ENCODE measurements around the gene NRGN. TPM values are rescaled to one million over a fixed set of nuclear protein-coding genes. Genes with fewer than 3 reads are reported as not detected.

NRGN gene
- total RNA-seq, 2 donors from 2014 or later, result 4.7 to 8.9 TPM

DNA sequence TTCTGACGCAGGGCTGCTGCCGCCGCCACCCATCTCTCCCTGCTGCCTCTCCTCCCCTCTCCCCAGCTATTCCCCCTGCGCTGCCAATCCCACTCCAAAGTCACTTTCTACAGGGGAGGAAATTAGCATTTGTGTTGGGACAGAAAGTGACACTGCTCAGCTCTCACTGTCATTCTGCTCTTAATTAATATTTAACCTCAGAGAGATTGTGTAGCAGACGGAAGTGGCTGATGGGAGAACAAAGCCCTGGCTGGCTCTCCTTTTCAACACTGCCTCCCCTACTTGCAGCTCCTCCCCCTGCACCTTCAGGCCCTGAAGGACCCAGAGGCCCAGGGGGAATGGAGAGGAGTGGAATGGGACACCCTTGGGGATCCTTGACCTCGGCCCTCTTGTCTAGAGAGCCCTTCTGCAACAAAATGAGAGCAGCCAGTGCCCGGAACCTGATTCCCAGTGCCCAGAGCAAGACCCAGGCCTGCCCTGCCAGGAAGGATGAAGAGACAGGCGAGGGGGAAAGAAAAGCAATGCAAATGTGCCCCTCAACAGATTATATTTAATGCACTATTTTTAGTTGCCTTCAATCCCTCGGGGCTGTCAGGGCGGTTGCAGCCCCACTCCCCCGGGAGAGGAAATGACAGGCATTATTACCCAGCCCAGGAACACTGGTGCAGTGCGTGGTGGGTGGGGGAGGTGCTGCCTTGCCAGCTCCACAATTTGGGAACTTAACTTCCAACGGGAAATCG, 14.6 kb upstream of the NRGN start:
- H3K27me3 Mint-ChIP-seq (ENCODE audit: insufficient read depth), result peaks cover 41% of the 10 kb centered on the region
- no peak overlapping the region for H3K9ac ChIP-seq (ENCODE audit: extremely low read depth, low read length, poor library complexity, severe bottlenecking)
- peaks cover 16% of the 10 kb centered on the region for H3K4me1 ChIP-seq (ENCODE audit: control insufficient read depth, insufficient read depth, low read length)
- DNase-seq, result no peak
- H3K36me3 ChIP-seq (ENCODE audit: control insufficient read depth, insufficient read depth, low read length), result no peaks in the 10 kb centered on the region
- H3K4me3 Mint-ChIP-seq, result peak overlapping the region; percentile 2
- WGBS, 2 experiments (ENCODE audit: insufficient coverage in 1 of 2, insufficient read length in 1 of 2), result 60 to 71% methylated on average over 4 to 13 of the region's 14 CpGs
- peaks cover 55% of the 10 kb centered on the region for H3K4me1 Mint-ChIP-seq
- no peak overlapping the region for H3K27ac Mint-ChIP-seq
- no peaks in the 10 kb centered on the region for H3K9me3 Mint-ChIP-seq
- no peaks in the 10 kb centered on the region for H3K36me3 Mint-ChIP-seq (ENCODE audit: low read depth)
- TF ChIP-seq CTCF (conservative IDR thresholded peaks at IDR 0.05), result no peak
- no peaks in the 10 kb centered on the region for H3K9me3 ChIP-seq (ENCODE audit: control insufficient read depth, low read length)
- peaks cover 28% of the 10 kb centered on the region for H3K27me3 ChIP-seq (ENCODE audit: control insufficient read depth, insufficient read depth, low read length, poor library complexity, severe bottlenecking)
- H3K4me3 ChIP-seq (ENCODE audit: low read length), result no peak overlapping the region
- peak overlapping the region; percentile 90 for H3K27ac ChIP-seq (ENCODE audit: low read depth, low read length)

DNA sequence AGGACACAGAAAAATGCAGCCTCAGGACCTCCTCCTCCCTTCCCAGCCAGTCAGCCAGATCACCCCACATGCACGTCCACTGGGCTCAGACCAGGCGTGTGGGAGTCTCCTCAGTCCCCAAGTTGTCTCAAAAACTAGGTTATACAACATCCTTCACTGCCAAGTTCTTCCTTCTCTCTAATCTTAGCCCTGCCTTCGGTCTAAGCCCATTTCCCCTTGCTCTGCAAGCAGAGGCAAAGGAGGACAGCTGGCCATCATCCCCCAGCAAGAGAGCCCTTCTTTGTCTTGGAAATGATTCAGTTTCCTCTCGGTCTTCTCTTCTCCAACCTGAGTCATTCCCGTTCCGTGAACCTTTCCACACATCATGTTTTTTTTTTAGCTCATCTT, 14.0 kb upstream of the NRGN start:
- peaks cover 38% of the 10 kb centered on the region for H3K27me3 Mint-ChIP-seq (ENCODE audit: insufficient read depth)
- peak overlapping the region; percentile 2 for H3K4me3 Mint-ChIP-seq

DNA sequence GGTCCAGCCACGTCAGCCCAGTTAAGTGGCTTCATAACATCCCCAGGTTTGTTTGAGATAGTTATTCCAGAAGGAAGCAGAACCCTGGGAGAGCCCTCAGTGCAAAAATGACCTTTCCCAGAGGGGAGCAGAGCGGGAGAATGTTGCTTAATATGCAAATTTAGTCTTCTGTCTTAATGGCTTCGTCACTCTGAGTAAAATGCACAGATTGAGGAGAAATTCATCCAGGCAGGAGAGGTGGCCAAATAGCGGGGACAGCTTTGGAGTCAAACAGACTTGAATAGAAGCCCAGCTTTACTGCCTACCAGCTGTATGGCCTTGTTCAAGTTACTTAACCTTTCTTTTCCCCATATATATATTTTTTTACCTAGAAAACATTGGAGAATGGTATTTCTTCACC, 12.3 kb upstream of the NRGN start:
- H3K9me3 Mint-ChIP-seq, result no peaks in the 10 kb centered on the region
- H3K27ac ChIP-seq (ENCODE audit: low read depth, low read length), result no peak overlapping the region
- no peaks in the 10 kb centered on the region for H3K36me3 ChIP-seq (ENCODE audit: control insufficient read depth, insufficient read depth, low read length)
- H3K9ac ChIP-seq (ENCODE audit: extremely low read depth, low read length, poor library complexity, severe bottlenecking), result no peak overlapping the region
- H3K4me1 Mint-ChIP-seq, result peaks cover 37% of the 10 kb centered on the region
- H3K4me3 Mint-ChIP-seq, result no peak overlapping the region
- H3K4me3 ChIP-seq (ENCODE audit: low read length), result no peak overlapping the region
- TF ChIP-seq CTCF (conservative IDR thresholded peaks at IDR 0.05), result no peak
- 87 to 92% methylated on average over 3 to 4 of the region's 4 CpGs for WGBS, 2 experiments (ENCODE audit: insufficient coverage in 1 of 2, insufficient read length in 1 of 2)
- peaks cover 10% of the 10 kb centered on the region for H3K4me1 ChIP-seq (ENCODE audit: control insufficient read depth, insufficient read depth, low read length)
- H3K27me3 Mint-ChIP-seq (ENCODE audit: insufficient read depth), result peaks cover 30% of the 10 kb centered on the region
- no peak for DNase-seq
- H3K36me3 Mint-ChIP-seq (ENCODE audit: low read depth), result no peaks in the 10 kb centered on the region
- H3K27me3 ChIP-seq (ENCODE audit: control insufficient read depth, insufficient read depth, low read length, poor library complexity, severe bottlenecking), result peaks cover 4% of the 10 kb centered on the region
- H3K27ac Mint-ChIP-seq, result no peak overlapping the region
- H3K9me3 ChIP-seq (ENCODE audit: control insufficient read depth, low read length), result no peaks in the 10 kb centered on the region

More for the DNA sequence above, 14.0 kb upstream of the NRGN start:
- Mint-ChIP-seq H3K36me3 (ENCODE audit: low read depth) (no peaks in the 10 kb centered on the region), H3K9me3 (no peaks in the 10 kb centered on the region), H3K27ac (no peak overlapping the region), H3K4me1 (peaks cover 53% of the 10 kb centered on the region)
- TF ChIP-seq CTCF (conservative IDR thresholded peaks at IDR 0.05), result no peak
- H3K9me3 ChIP-seq (ENCODE audit: control insufficient read depth, low read length), result no peaks in the 10 kb centered on the region
- peaks cover 22% of the 10 kb centered on the region for H3K27me3 ChIP-seq (ENCODE audit: control insufficient read depth, insufficient read depth, low read length, poor library complexity, severe bottlenecking)
- no peak overlapping the region for H3K4me3 ChIP-seq (ENCODE audit: low read length)
- H3K27ac ChIP-seq (ENCODE audit: low read depth, low read length), result peak overlapping the region; percentile 90
- 67 to 80% methylated on average over 5 to 6 of the region's 6 CpGs for WGBS, 2 experiments (ENCODE audit: insufficient coverage in 1 of 2, insufficient read length in 1 of 2)
- no peaks in the 10 kb centered on the region for H3K36me3 ChIP-seq (ENCODE audit: control insufficient read depth, insufficient read depth, low read length)
- peaks cover 16% of the 10 kb centered on the region for H3K4me1 ChIP-seq (ENCODE audit: control insufficient read depth, insufficient read depth, low read length)
- no peak for DNase-seq
- no peak overlapping the region for H3K9ac ChIP-seq (ENCODE audit: extremely low read depth, low read length, poor library complexity, severe bottlenecking)

Data from endodermal cell (in vitro differentiated cells).